Fibroblast of lung (primary cell): ENCODE results near the gene LSAMP. TPM values are rescaled to one million over a fixed set of nuclear protein-coding genes. Genes with fewer than 3 reads are reported as not detected.
A peak's percentile ranks its signal among the peaks of the same experiment; 100 is the strongest.

ENCODE experiments used
- DNase-seq, 2 donors: peaks; one replicate each; pipeline versions ENCODE4 v3.0.0 to v3.0.0-alpha.2; 2010; ENCODE audit warnings: low read depth in 2 of 2
- H2AFZ ChIP-seq: 2 replicates; pipeline ENCODE4 v1.5.1; 2012; ENCODE audit warnings: low read length, control low read depth, inconsistent platforms
- H3K27ac ChIP-seq: 2 replicates; pipeline ENCODE4 v1.5.1; 2011; ENCODE audit warnings: low read length, control low read depth; ENCODE audit not compliant: insufficient read depth
- H3K27me3 ChIP-seq: 2 replicates; pipeline ENCODE4 v1.5.1; 2011; ENCODE audit warnings: mild to moderate bottlenecking, low read length; ENCODE audit not compliant: control insufficient read depth, insufficient read depth
- H3K36me3 ChIP-seq: 2 replicates; pipeline ENCODE4 v1.5.1; 2011; ENCODE audit warnings: low read length; ENCODE audit not compliant: control insufficient read depth, insufficient read depth
- H3K4me1 ChIP-seq: 2 replicates; pipeline ENCODE4 v1.5.1; 2011; ENCODE audit warnings: low read length; ENCODE audit not compliant: control insufficient read depth, insufficient read depth; ENCODE audit errors: extremely low read depth
- H3K4me2 ChIP-seq: 2 replicates; pipeline ENCODE4 v1.5.1; 2011; ENCODE audit warnings: low read length, control low read depth; ENCODE audit not compliant: insufficient read depth; ENCODE audit errors: extremely low read depth
- H3K4me3 ChIP-seq, 4 experiments: fragments of 200-600 bp in 1 of 4; sonication (generic) in 1 of 4; replicated peaks in 1 of 4; 2 replicates each; pipeline ENCODE4 v1.5.1; 2011 to 2016; ENCODE audit warnings: low read length in 4 of 4, low read depth in 3 of 4, mild to moderate bottlenecking in 3 of 4, control low read depth in 2 of 4, inconsistent platforms in 1 of 4, mixed read lengths in 1 of 4; ENCODE audit not compliant: insufficient read depth in 1 of 4; ENCODE audit errors: control extremely low read depth in 1 of 4
- H3K79me2 ChIP-seq: 2 replicates; pipeline ENCODE4 v1.5.1; 2012; ENCODE audit warnings: mild to moderate bottlenecking, low read length, inconsistent platforms; ENCODE audit not compliant: control insufficient read depth, insufficient read depth
- H3K9ac ChIP-seq: 2 replicates; pipeline ENCODE4 v1.5.1; 2011; ENCODE audit warnings: mild to moderate bottlenecking, low read length, control low read depth; ENCODE audit not compliant: insufficient read depth
- H3K9me3 ChIP-seq: 2 replicates; pipeline ENCODE4 v1.5.1; 2012; ENCODE audit warnings: low read depth, low read length; ENCODE audit not compliant: control insufficient read depth, insufficient read depth
- H4K20me1 ChIP-seq: 2 replicates; pipeline ENCODE4 v1.5.1; 2011; ENCODE audit warnings: low read length; ENCODE audit not compliant: control insufficient read depth, insufficient read depth; ENCODE audit errors: extremely low read depth
- CTCF ChIP-seq, 2 donors: IDR thresholded peaks in 1 of 2; conservative IDR thresholded peaks in 1 of 2; 1 replicate in 1 of 2; 2 replicates in 1 of 2; pipeline ENCODE4 v1.5.1; 2011 to 2012; ENCODE audit warnings: low read length in 2 of 2, control low read depth in 1 of 2, inconsistent platforms in 1 of 2, low read depth in 1 of 2, mild to moderate bottlenecking in 1 of 2
- EZH2 ChIP-seq: IDR thresholded peaks from 2 replicates; pipeline ENCODE4 v1.5.1; 2012; ENCODE audit warnings: low read length, control low read depth, mild to moderate bottlenecking; ENCODE audit errors: missing control alignments
- polyA plus RNA-seq, 2 donors: library from polyadenylated mRNA; depleted of rRNA in 1 of 2; stranded (reverse) in 1 of 2; unstranded in 1 of 2; fragments of >200 nt; gene quantifications; 2 replicates each; pipeline ENCODE4 v1.2.1, GENCODE V29; 2011 to 2012; ENCODE audit warnings: missing spikeins in 1 of 2
- total RNA-seq: library from RNA; depleted of rRNA; stranded (reverse); fragments of >200 nt; gene quantifications from 2 replicates; pipeline ENCODE4 v1.2.1, GENCODE V29; 2014

Gene LSAMP
- total and polyA plus RNA-seq, 2 donors (not counting 1 experiment from before 2014, with no cell fraction given), result 4.8 to 5.9 TPM

GRCh38 chr3:116065501-116065900, 379.8 kb downstream of the LSAMP start:
- Histone ChIP-seq H3K4me2 (no peak overlapping the region), H3K27me3 (no peaks in the 10 kb centered on the region), H4K20me1 (no peaks in the 10 kb centered on the region), H3K27ac (no peak overlapping the region), H2AFZ (no peak overlapping the region), H3K4me3 (no peak overlapping the region), H3K36me3 (no peaks in the 10 kb centered on the region), H3K9me3 (no peaks in the 10 kb centered on the region), H3K9ac (no peak overlapping the region), H3K79me2 (no peaks in the 10 kb centered on the region), H3K4me1 (no peaks in the 10 kb centered on the region)
- no peak for DNase-seq
- TF ChIP-seq CTCF (conservative IDR thresholded peaks at IDR 0.05 in 1 of 2, IDR thresholded peaks at IDR 0.05 in 1 of 2; ENCODE audit: low read depth in 1 of 2, low read length in 2 of 2) (no peak), EZH2 (no peak)

GRCh38 chr3:116064646-116065045, 380.6 kb downstream of the LSAMP start:
- Histone ChIP-seq H3K4me1 (no peaks in the 10 kb centered on the region), H3K4me2 (no peak overlapping the region), H3K36me3 (no peaks in the 10 kb centered on the region), H3K27ac (no peak overlapping the region), H2AFZ (no peak overlapping the region), H3K4me3 (no peak overlapping the region), H3K9me3 (no peaks in the 10 kb centered on the region), H3K9ac (no peak overlapping the region), H4K20me1 (no peaks in the 10 kb centered on the region), H3K79me2 (no peaks in the 10 kb centered on the region), H3K27me3 (no peaks in the 10 kb centered on the region)
- TF ChIP-seq CTCF (conservative IDR thresholded peaks at IDR 0.05 in 1 of 2, IDR thresholded peaks at IDR 0.05 in 1 of 2; ENCODE audit: low read depth in 1 of 2, low read length in 2 of 2) (no peak), EZH2 (no peak)
- DNase-seq, result peak; percentile 20 to 59

- no peak overlapping the region for H3K9ac ChIP-seq
- peak; percentile 74 to 97 for DNase-seq
- H3K9me3 ChIP-seq, result no peaks in the 10 kb centered on the region
- H4K20me1 ChIP-seq, result no peaks in the 10 kb centered on the region
- H3K79me2 ChIP-seq, result no peaks in the 10 kb centered on the region
- H3K36me3 ChIP-seq, result no peaks in the 10 kb centered on the region
- no peak overlapping the region for H3K4me2 ChIP-seq
- H3K4me1 ChIP-seq, result no peaks in the 10 kb centered on the region
- no peak for TF ChIP-seq EZH2
- TF ChIP-seq CTCF (conservative IDR thresholded peaks at IDR 0.05 in 1 of 2, IDR thresholded peaks at IDR 0.05 in 1 of 2; ENCODE audit: low read depth in 1 of 2, low read length in 2 of 2), result no peak
- no peak overlapping the region for H2AFZ ChIP-seq
- no peak overlapping the region for H3K27ac ChIP-seq
- H3K4me3 ChIP-seq, result no peak overlapping the region
- H3K27me3 ChIP-seq, result no peaks in the 10 kb centered on the region
These were observed 385.7 kb downstream of the LSAMP start for GRCh38 chr3:116059421-116060096.
